ENCODE data around the gene PSD2. TPM values are rescaled to one million over a fixed set of nuclear protein-coding genes. Genes with fewer than 3 reads are reported as not detected.

Gene PSD2
- total and polyA plus RNA-seq, 2 of the 13 experiments (the other 11 are each of a cell fraction or from before 2014, with no cell fraction given), result 0.07 TPM; not detected in 1

GRCh38 chr5:139747583-139748504, 47.8 kb upstream of the PSD2 start (continued):
- TF ChIP-seq, protein P1, sequence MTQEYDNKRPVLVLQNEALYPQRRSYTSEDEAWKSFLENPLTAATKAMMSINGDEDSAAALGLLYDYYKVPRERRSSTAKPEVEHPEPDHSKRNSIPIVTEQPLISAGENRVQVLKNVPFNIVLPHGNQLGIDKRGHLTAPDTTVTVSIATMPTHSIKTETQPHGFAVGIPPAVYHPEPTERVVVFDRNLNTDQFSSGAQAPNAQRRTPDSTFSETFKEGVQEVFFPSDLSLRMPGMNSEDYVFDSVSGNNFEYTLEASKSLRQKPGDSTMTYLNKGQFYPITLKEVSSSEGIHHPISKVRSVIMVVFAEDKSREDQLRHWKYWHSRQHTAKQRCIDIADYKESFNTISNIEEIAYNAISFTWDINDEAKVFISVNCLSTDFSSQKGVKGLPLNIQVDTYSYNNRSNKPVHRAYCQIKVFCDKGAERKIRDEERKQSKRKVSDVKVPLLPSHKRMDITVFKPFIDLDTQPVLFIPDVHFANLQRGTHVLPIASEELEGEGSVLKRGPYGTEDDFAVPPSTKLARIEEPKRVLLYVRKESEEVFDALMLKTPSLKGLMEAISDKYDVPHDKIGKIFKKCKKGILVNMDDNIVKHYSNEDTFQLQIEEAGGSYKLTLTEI (CRISPR knock-in tag; conservative IDR thresholded peaks at IDR 0.05), result no peak
- 0 out of 2 replicates have a peak, but pooled peaks have one; percentile 17 for TF ChIP-seq PHF8 (CRISPR knock-in tag; IDR thresholded peaks at IDR 0.05)
- no peak for TF ChIP-seq ZNF569 (CRISPR knock-in tag; IDR thresholded peaks at IDR 0.05; ENCODE audit: borderline replicate concordance)
- TF ChIP-seq ZNF773 (CRISPR knock-in tag; IDR thresholded peaks at IDR 0.05; ENCODE audit: borderline replicate concordance), result no peak
- TF ChIP-seq DR1 (CRISPR knock-in tag; IDR thresholded peaks at IDR 0.05), result peak; percentile 42
- peak; percentile 31; the same call in 1 of the 2 replicates for TF ChIP-seq ZNF646 (CRISPR knock-in tag; IDR thresholded peaks at IDR 0.05)
- TF ChIP-seq POLR2G (IDR thresholded peaks at IDR 0.05; ENCODE audit: low read depth, low read length), result 0 out of 2 replicates have a peak, but pooled peaks have one; percentile 27
- TF ChIP-seq, protein P2, sequence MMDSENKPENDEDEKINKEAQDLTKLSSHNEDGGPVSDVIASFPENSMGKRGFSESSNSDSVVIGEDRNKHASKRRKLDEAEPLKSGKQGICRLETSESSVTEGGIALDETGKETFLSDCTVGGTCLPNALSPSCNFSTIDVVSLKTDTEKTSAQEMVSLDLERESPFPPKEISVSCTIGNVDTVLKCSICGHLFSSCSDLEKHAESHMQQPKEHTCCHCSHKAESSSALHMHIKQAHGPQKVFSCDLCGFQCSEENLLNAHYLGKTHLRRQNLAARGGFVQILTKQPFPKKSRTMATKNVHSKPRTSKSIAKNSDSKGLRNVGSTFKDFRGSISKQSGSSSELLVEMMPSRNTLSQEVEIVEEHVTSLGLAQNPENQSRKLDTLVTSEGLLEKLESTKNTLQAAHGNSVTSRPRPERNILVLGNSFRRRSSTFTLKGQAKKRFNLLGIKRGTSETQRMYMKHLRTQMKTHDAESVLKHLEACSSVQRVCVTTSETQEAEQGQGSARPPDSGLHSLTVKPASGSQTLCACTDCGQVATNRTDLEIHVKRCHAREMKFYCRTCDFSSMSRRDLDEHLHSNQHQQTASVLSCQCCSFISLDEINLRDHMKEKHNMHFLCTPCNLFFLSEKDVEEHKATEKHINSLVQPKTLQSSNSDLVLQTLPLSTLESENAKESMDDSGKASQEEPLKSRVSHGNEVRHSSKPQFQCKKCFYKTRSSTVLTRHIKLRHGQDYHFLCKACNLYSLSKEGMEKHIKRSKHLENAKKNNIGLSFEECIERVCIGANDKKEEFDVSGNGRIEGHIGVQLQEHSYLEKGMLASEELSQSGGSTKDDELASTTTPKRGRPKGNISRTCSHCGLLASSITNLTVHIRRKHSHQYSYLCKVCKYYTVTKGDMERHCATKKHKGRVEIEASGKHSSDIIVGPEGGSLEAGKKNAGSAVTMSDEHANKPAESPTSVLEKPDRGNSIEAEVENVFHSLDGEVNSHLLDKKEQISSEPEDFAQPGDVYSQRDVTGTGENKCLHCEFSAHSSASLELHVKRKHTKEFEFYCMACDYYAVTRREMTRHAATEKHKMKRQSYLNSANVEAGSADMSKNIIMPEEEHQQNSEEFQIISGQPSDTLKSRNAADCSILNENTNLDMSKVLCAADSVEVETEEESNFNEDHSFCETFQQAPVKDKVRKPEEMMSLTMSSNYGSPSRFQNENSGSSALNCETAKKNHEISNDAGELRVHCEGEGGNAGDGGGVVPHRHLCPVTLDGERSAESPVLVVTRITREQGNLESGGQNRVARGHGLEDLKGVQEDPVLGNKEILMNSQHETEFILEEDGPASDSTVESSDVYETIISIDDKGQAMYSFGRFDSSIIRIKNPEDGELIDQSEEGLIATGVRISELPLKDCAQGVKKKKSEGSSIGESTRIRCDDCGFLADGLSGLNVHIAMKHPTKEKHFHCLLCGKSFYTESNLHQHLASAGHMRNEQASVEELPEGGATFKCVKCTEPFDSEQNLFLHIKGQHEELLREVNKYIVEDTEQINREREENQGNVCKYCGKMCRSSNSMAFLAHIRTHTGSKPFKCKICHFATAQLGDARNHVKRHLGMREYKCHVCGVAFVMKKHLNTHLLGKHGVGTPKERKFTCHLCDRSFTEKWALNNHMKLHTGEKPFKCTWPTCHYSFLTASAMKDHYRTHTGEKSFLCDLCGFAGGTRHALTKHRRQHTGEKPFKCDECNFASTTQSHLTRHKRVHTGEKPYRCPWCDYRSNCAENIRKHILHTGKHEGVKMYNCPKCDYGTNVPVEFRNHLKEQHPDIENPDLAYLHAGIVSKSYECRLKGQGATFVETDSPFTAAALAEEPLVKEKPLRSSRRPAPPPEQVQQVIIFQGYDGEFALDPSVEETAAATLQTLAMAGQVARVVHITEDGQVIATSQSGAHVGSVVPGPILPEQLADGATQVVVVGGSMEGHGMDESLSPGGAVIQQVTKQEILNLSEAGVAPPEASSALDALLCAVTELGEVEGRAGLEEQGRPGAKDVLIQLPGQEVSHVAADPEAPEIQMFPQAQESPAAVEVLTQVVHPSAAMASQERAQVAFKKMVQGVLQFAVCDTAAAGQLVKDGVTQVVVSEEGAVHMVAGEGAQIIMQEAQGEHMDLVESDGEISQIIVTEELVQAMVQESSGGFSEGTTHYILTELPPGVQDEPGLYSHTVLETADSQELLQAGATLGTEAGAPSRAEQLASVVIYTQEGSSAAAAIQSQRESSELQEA (CRISPR knock-in tag; IDR thresholded peaks at IDR 0.05; ENCODE audit: not compliant biosample characterization), result peak; percentile 50
- TF ChIP-seq ISX (CRISPR knock-in tag; conservative IDR thresholded peaks at IDR 0.05), result peak; percentile 70; the same call in 1 of the 2 replicates

Data from HepG2 (cell line).